GM12878 (cell line): ENCODE measurements around the gene TPCN2. TPM values are rescaled to one million over a fixed set of nuclear protein-coding genes. Genes with fewer than 3 reads are reported as not detected.

Source experiments
- ATAC-seq: fragments of 200-7000 bp; cut with Tn5 transposase; 3 replicates; pipeline ENCODE4 v1.9.1; 2020; ENCODE audit warnings: mild to moderate bottlenecking, moderate library complexity
- BruUV-seq: library from RNA; stranded (reverse); fragments of 400-500 nt; replicated peaks from 2 replicates; lab custom pipeline; 2021; lab: Mats Ljungman, UMichigan
- CTCF ChIA-PET: fragments of 300-600 bp; sonication (Branson Sonifier 250); formaldehyde crosslinking; extraction: SDS; loops from one replicate; lab custom pipeline; 2021; ENCODE audit warnings: inconsistent platforms; lab: Yijun Ruan, JAX
- POLR2A ChIA-PET: fragments of 350-600 bp; formaldehyde crosslinking; extraction: SDS; loops from one replicate; lab custom pipeline; 2021; ENCODE audit warnings: inconsistent platforms; lab: Charles Lee
- RAD21 ChIA-PET: fragments of 300-600 bp; sonication (Branson Sonifier 250); formaldehyde crosslinking; loops from one replicate; lab custom pipeline; 2023; ENCODE audit warnings: antibody characterized with exemption; ENCODE audit not compliant: unreplicated experiment; lab: Charles Lee
- SMC1A ChIA-PET: fragments of 300-600 bp; sonication (Branson Sonifier 250); formaldehyde crosslinking; loops from one replicate; lab custom pipeline; 2023; ENCODE audit not compliant: unreplicated experiment, uncharacterized antibody; lab: Charles Lee
- DNase-seq: peaks from one replicate; pipeline ENCODE4 v3.0.0-alpha.2; 2011; ENCODE audit warnings: low read depth, low spot score
- FAIRE-seq: peaks from 3 replicates; lab custom pipeline; 2011; peaks lifted over from hg19 to GRCh38; lab: Jason Lieb, UNC
- H2AFZ ChIP-seq: 2 replicates; pipeline ENCODE4 v1.6.0; 2011; ENCODE audit warnings: low read depth, low read length, control low read depth; ENCODE audit not compliant: control insufficient read depth
- H3K27ac ChIP-seq: 2 replicates; pipeline ENCODE4 v1.5.1; 2011; ENCODE audit warnings: control low read depth; ENCODE audit not compliant: control insufficient read depth, insufficient read depth
- H3K27me3 ChIP-seq, 2 experiments: replicated peaks in 1 of 2; 2 replicates each; pipeline versions ENCODE4 v1.6.0 to v1.6.1; 2011; ENCODE audit warnings: low read length in 1 of 2; ENCODE audit not compliant: control insufficient read depth in 2 of 2, insufficient read depth in 2 of 2
- H3K36me3 ChIP-seq, 2 experiments: 2 replicates each; pipeline ENCODE4 v1.5.1; 2011; ENCODE audit warnings: low read length in 1 of 2; ENCODE audit not compliant: control insufficient read depth in 2 of 2, insufficient read depth in 2 of 2
- H3K4me1 ChIP-seq: 2 replicates; pipeline ENCODE4 v1.6.1; 2011; ENCODE audit warnings: mild to moderate bottlenecking, low read length, moderate library complexity, mixed read lengths; ENCODE audit not compliant: control insufficient read depth, insufficient read depth
- H3K4me2 ChIP-seq: 2 replicates; pipeline ENCODE4 v1.6.0; 2011; ENCODE audit warnings: control low read depth; ENCODE audit not compliant: control insufficient read depth, insufficient read depth
- H3K4me3 ChIP-seq: fragments of 200-600 bp; sonication (generic); 2 replicates; pipeline ENCODE4 v1.5.1; 2016
- H3K79me2 ChIP-seq: 2 replicates; pipeline ENCODE4 v1.6.0; 2011; ENCODE audit warnings: low read length; ENCODE audit not compliant: control insufficient read depth, insufficient read depth
- H3K9ac ChIP-seq: 2 replicates; pipeline ENCODE4 v1.8.0; 2011; ENCODE audit warnings: low read length, control low read depth, mixed read lengths; ENCODE audit not compliant: control insufficient read depth, insufficient read depth
- H3K9me3 ChIP-seq: replicated peaks from 3 replicates; pipeline ENCODE4 v1.5.1; 2011; ENCODE audit warnings: mild to moderate bottlenecking, low read length; ENCODE audit not compliant: control insufficient read depth, insufficient read depth
- H4K20me1 ChIP-seq: 2 replicates; pipeline ENCODE4 v1.6.0; 2011; ENCODE audit not compliant: control insufficient read depth, insufficient read depth
- CREB1 ChIP-seq: IDR thresholded peaks from 2 replicates; pipeline ENCODE4 v1.6.1; 2012; ENCODE audit warnings: low read depth, mild to moderate bottlenecking, inconsistent platforms
- ESRRA ChIP-seq: IDR thresholded peaks from 2 replicates; pipeline ENCODE4 v1.6.1; 2012; ENCODE audit warnings: mild to moderate bottlenecking, low read length, improper control_type of control experiment
- HCFC1 ChIP-seq: fragments of 150-350 bp; IDR thresholded peaks from 2 replicates; pipeline ENCODE4 v1.6.1; 2014; ENCODE audit warnings: low read length
- HDGF ChIP-seq: fragments of 450-650 bp; IDR thresholded peaks from 2 replicates; pipeline ENCODE4 v1.6.1; 2016; ENCODE audit warnings: antibody characterized with exemption
- IRF4 ChIP-seq: IDR thresholded peaks from 2 replicates; pipeline ENCODE4 v1.6.1; 2011; ENCODE audit warnings: low read depth, low read length
- JUNB ChIP-seq: IDR thresholded peaks from 2 replicates; pipeline ENCODE4 v1.6.1; 2016; ENCODE audit warnings: antibody characterized with exemption, mild to moderate bottlenecking
- NR2C2 ChIP-seq: IDR thresholded peaks from 2 replicates; pipeline ENCODE4 v1.6.1; 2011; ENCODE audit warnings: borderline replicate concordance, low read depth; ENCODE audit not compliant: control insufficient read depth, insufficient read length
- NR2F1 ChIP-seq: fragments of 450-650 bp; conservative IDR thresholded peaks from 2 replicates; pipeline ENCODE4 v1.6.1; 2017; ENCODE audit warnings: mild to moderate bottlenecking
- PAX8 ChIP-seq: fragments of 450-650 bp; IDR thresholded peaks from 2 replicates; pipeline ENCODE4 v1.6.1; 2017; ENCODE audit warnings: mild to moderate bottlenecking, moderate library complexity
- RAD21 ChIP-seq: IDR thresholded peaks from 2 replicates; pipeline ENCODE4 v1.6.1; 2011; ENCODE audit warnings: mild to moderate bottlenecking, low read depth, low read length, moderate library complexity; ENCODE audit not compliant: insufficient read depth
- SREBF1 ChIP-seq: IDR thresholded peaks from 2 replicates; pipeline ENCODE4 v1.6.1; 2012; ENCODE audit warnings: mild to moderate bottlenecking, low read length
- TARDBP ChIP-seq: IDR thresholded peaks from 2 replicates; pipeline ENCODE4 v1.6.1; 2016; ENCODE audit warnings: borderline replicate concordance
- YY1 ChIP-seq: IDR thresholded peaks from 2 replicates; pipeline ENCODE4 v1.6.1; 2011; ENCODE audit warnings: low read depth, mild to moderate bottlenecking, low read length
- ZBED1 ChIP-seq: IDR thresholded peaks from 2 replicates; pipeline ENCODE4 v1.6.1; 2016; ENCODE audit warnings: borderline replicate concordance
- ZNF274 ChIP-seq: IDR thresholded peaks from one replicate; pipeline ENCODE4 v1.8.0; 2011; ENCODE audit not compliant: insufficient read length, insufficient read depth
- WGBS: methylation state at CpG from one replicate; pipeline ENCODE4 v1.1.6; 2016; ENCODE audit warnings: low lambda C conversion rate; ENCODE audit not compliant: insufficient replicate concordance, insufficient coverage; ENCODE audit errors: missing lambda C conversion rate; 5-methylcytosine and 5-hydroxymethylcytosine counted together
- in situ Hi-C: fragments of 300-500 bp; cut with MboI; formaldehyde crosslinking; loops from 9 replicates; pipeline ENCODE4 v1.14.3; 2018; ENCODE audit warnings: mixed read lengths
- intact Hi-C: fragments of 100-400 bp; cut with micrococcal nuclease; formaldehyde crosslinking; loops from one replicate; pipeline ENCODE4 v1.14.2; 2022; ENCODE audit not compliant: unreplicated experiment
- polyA plus RNA-seq, 11 experiments: library from polyadenylated mRNA; depleted of rRNA in 4 of 11; unstranded in 6 of 11; stranded (reverse) in 5 of 11; fragments of >200 nt; fragmentation: Nextera tagmentation in 4 of 11; fragmentation: Illumina TruSeq in 1 of 11; extraction: Ambion mirVana in 4 of 11; extraction: Trizol in 1 of 11; gene quantifications; 1 replicate in 1 of 11; 2 replicates in 10 of 11; pipeline versions ENCODE4 v1.2.1 to v1.2.3, GENCODE V29; 2011 to 2016; ENCODE audit warnings: inconsistent platforms in 2 of 11, missing spikeins in 2 of 11, low read depth in 1 of 11
- total RNA-seq, 4 experiments: library from RNA; depleted of rRNA in 3 of 4; stranded (reverse); fragments of >200 nt in 3 of 4; fragmentation: Illumina TruSeq in 1 of 4; extraction: Trizol in 1 of 4; gene quantifications; 2 replicates each; pipeline versions ENCODE4 v1.2.1 to v1.2.3, GENCODE V29; 2013 to 2021
- TF ChIP-seq, protein P1 (sequence below): IDR thresholded peaks from 2 replicates; pipeline ENCODE4 v1.6.1; 2011; ENCODE audit warnings: low read depth, low read length, improper control_type of control experiment, borderline replicate concordance
- TF ChIP-seq, protein P2 (sequence below): fragments of 450-650 bp; IDR thresholded peaks from 2 replicates; pipeline ENCODE4 v1.6.1; 2018; ENCODE audit warnings: mild to moderate bottlenecking, low read depth, moderate library complexity; ENCODE audit not compliant: partially characterized antibody

The TPCN2 gene
- total and polyA plus RNA-seq, 10 of the 15 experiments (the other 5 are each of a cell fraction or from before 2014, with no cell fraction given): 1.7 to 18.4 (median 8.4) TPM

DNA sequence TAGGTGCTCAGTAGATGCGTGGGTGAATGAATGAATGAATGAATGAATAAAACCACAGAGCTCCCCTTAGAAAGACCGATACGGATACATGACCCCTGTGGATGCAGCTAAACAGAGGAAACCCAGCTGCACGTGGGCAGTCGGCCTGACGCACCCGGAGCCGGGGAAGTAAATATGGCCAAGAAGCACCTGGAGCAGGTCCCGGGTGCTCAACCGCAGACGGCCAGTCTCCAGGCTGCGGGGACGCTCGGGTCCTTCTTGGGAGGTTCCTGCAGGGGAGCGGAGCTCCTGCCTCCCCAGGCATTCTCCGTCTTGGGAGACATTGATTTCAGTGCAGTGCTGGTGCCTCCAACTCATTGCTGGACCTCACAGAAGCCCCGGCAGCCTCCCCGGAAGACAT, 11.7 kb upstream of the TPCN2 start:
- intact Hi-C loops (no loop called here), in situ Hi-C loops (no loop called here)
- SMC1A ChIA-PET: no interaction called here
- no TSS peak for BruUV-seq
- CTCF ChIA-PET: interaction anchor here (0.7 kb wide), 1 partner anchor 304 kb away, joined by 3 read pairs; no protein-coding TSS in a partner anchor
- no peaks in the 10 kb centered on the region for H3K36me3 ChIP-seq
- H3K9ac ChIP-seq: no peak overlapping the region
- no peaks in the 10 kb centered on the region; a peak in 2 of 4 replicates for H3K27me3 ChIP-seq
- DNase-seq (no peak), ATAC-seq (no peak), FAIRE-seq (no peak)
- H4K20me1 ChIP-seq: no peaks in the 10 kb centered on the region
- no peaks in the 10 kb centered on the region for H3K4me1 ChIP-seq
- H3K9me3 ChIP-seq: no peaks in the 10 kb centered on the region
- POLR2A ChIA-PET: no interaction called here
- H3K79me2 ChIP-seq: no peaks in the 10 kb centered on the region
- no peak overlapping the region for H2AFZ ChIP-seq
- no peak overlapping the region for H3K27ac ChIP-seq
- WGBS: 61% methylated on average over 18 of the region's 18 CpGs
- H3K4me3 ChIP-seq: no peak overlapping the region
- no peak overlapping the region for H3K4me2 ChIP-seq
- RAD21 ChIA-PET: no interaction called here
- TF ChIP-seq PAX8 (no peak), CREB1 (no peak), HCFC1 (no peak), ZBED1 (no peak)

GRCh38 chr11:69037544-69037943, 11.2 kb upstream of the TPCN2 start:
- no peak overlapping the region for H3K4me2 ChIP-seq
- no peaks in the 10 kb centered on the region for H3K4me1 ChIP-seq
- no peaks in the 10 kb centered on the region for H4K20me1 ChIP-seq
- ChIA-PET SMC1A (no interaction called here), CTCF (interaction anchor here (0.7 kb wide), 1 partner anchor 305 kb away, joined by 3 read pairs; no protein-coding TSS in a partner anchor), RAD21 (no interaction called here), POLR2A (no interaction called here)
- H3K36me3 ChIP-seq: no peaks in the 10 kb centered on the region
- H3K27me3 ChIP-seq: no peaks in the 10 kb centered on the region; a peak in 2 of 4 replicates
- ATAC-seq (no peak), FAIRE-seq (no peak), DNase-seq (no peak)
- H3K27ac ChIP-seq: no peak overlapping the region
- BruUV-seq: no TSS peak
- in situ Hi-C loops: no loop called here
- WGBS: 44% methylated on average over 8 of the region's 8 CpGs
- H3K4me3 ChIP-seq: no peak overlapping the region
- no peak overlapping the region for H2AFZ ChIP-seq
- no peaks in the 10 kb centered on the region for H3K79me2 ChIP-seq
- H3K9ac ChIP-seq: no peak overlapping the region
- intact Hi-C loops: no loop called here
- H3K9me3 ChIP-seq: no peaks in the 10 kb centered on the region
- no peak for TF ChIP-seq JUNB
- TF ChIP-seq NR2C2: no peak
- TF ChIP-seq HDGF: no peak
- TF ChIP-seq TARDBP: no peak
- TF ChIP-seq, protein P1, sequence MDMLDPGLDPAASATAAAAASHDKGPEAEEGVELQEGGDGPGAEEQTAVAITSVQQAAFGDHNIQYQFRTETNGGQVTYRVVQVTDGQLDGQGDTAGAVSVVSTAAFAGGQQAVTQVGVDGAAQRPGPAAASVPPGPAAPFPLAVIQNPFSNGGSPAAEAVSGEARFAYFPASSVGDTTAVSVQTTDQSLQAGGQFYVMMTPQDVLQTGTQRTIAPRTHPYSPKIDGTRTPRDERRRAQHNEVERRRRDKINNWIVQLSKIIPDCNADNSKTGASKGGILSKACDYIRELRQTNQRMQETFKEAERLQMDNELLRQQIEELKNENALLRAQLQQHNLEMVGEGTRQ: no peak
- TF ChIP-seq SREBF1: no peak
- TF ChIP-seq ZNF274: no peak
- TF ChIP-seq, protein P2, sequence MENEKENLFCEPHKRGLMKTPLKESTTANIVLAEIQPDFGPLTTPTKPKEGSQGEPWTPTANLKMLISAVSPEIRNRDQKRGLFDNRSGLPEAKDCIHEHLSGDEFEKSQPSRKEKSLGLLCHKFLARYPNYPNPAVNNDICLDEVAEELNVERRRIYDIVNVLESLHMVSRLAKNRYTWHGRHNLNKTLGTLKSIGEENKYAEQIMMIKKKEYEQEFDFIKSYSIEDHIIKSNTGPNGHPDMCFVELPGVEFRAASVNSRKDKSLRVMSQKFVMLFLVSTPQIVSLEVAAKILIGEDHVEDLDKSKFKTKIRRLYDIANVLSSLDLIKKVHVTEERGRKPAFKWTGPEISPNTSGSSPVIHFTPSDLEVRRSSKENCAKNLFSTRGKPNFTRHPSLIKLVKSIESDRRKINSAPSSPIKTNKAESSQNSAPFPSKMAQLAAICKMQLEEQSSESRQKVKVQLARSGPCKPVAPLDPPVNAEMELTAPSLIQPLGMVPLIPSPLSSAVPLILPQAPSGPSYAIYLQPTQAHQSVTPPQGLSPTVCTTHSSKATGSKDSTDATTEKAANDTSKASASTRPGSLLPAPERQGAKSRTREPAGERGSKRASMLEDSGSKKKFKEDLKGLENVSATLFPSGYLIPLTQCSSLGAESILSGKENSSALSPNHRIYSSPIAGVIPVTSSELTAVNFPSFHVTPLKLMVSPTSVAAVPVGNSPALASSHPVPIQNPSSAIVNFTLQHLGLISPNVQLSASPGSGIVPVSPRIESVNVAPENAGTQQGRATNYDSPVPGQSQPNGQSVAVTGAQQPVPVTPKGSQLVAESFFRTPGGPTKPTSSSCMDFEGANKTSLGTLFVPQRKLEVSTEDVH: no peak
- TF ChIP-seq NR2F1: no peak
- no peak for TF ChIP-seq RAD21
- TF ChIP-seq IRF4: no peak
- TF ChIP-seq ESRRA: no peak
- no peak for TF ChIP-seq YY1
